KBM-7 (cell line): ENCODE results near the gene RAB34.
A peak's percentile ranks its signal among the peaks of the same experiment; 100 is the strongest.
"Not testable (repeated sequence)": the region's sequence is repeated elsewhere in the genome, so short reads cannot be mapped to it uniquely, and the experiment has no call there.

Source experiments
- DNase-seq: peaks from one replicate; pipeline ENCODE4 v3.0.0-alpha.2; 2015
- in situ Hi-C: fragments of 300-500 bp; cut with MboI; formaldehyde crosslinking; loops from 2 replicates; pipeline ENCODE4 v1.14.3; 2020; ENCODE audit warnings: low sequenced_read_pairs, low pct_unique_long_range_greater_than_20kb, mixed read lengths

Gene RAB34

GRCh38 chr17:28747051-28747691 is 29.5 kb upstream of the RAB34 start:
- in situ Hi-C loops: loop anchor here (25.0 kb wide), 1 partner anchor 365 kb away; no protein-coding TSS in a partner anchor
- DNase-seq: no peak

- no peak for DNase-seq
- in situ Hi-C loops: loop anchor here (25.0 kb wide), 1 partner anchor 366 kb away; no protein-coding TSS in a partner anchor
These were observed 29.0 kb upstream of the RAB34 start for GRCh38 chr17:28746611-28747050.

DNA sequence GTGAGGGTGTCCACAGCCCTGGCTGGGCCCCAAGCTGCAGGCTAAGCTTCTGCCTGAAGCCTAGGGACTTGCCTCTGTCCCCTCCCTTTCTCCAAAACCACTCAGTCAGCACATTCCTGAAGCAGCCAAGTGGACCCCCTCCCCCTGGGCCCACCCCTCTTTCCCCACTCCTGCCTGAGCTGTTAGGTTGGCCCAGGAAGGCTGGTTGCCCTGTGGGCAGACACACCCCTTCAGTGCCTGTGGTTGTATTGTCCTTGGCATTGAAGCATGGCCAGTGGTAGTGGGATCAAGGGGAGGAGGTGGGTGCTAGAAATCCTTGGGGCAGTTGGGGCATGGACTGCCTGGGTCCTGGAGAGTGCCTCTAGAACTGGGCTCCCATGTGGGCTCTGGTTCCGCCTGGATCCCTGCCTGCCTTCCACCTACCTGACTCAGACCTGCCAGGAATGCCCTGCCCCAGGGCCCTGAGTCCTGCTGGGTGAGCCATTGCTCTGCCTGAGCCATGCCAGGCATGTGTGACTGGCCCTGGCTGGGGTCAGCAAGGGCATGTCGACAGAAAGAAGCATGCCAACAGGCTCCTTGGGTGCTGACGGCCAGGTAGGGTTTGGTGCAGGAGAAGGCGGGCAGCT is 28.2 kb upstream of the RAB34 start:
- in situ Hi-C loops: loop anchor here (25.0 kb wide), 1 partner anchor 366 kb away; no protein-coding TSS in a partner anchor
- no peak for DNase-seq

- in situ Hi-C loops: loop anchor here (25.0 kb wide), 1 partner anchor 367 kb away; no protein-coding TSS in a partner anchor
These were observed 27.5 kb upstream of the RAB34 start for GRCh38 chr17:28744972-28745785.

GRCh38 chr17:28744104-28744971 is 26.7 kb upstream of the RAB34 start:
- in situ Hi-C loops: loop anchor here (25.0 kb wide), 1 partner anchor 368 kb away; no protein-coding TSS in a partner anchor
- peak; percentile 52 for DNase-seq

More at GRCh38 chr17:28744972-28745785, 27.5 kb upstream of the RAB34 start:
- DNase-seq: peak; percentile 58

- DNase-seq: peak; percentile 90
These were observed 25.8 kb upstream of the RAB34 start, which contains the start of gene TRAF4 for GRCh38 chr17:28743243-28744103. TSS of gene TRAF4 (plus strand) at chr17:28744011. CDS start at chr17:28744113, 102 bp downstream.

GRCh38 chr17:28741358-28742349 is 24.0 kb upstream of the RAB34 start:
- in situ Hi-C loops: loop anchor here (25.0 kb wide), 1 partner anchor 371 kb away; no protein-coding TSS in a partner anchor
- DNase-seq: peak; percentile 96

More at GRCh38 chr17:28743243-28744103, 25.8 kb upstream of the RAB34 start, which contains the start of gene TRAF4:
- in situ Hi-C loops: loop anchor here (25.0 kb wide), 1 partner anchor 369 kb away; no protein-coding TSS in a partner anchor

- in situ Hi-C loops: loop anchor here (25.0 kb wide), 1 partner anchor 372 kb away; no protein-coding TSS in a partner anchor
- no peak for DNase-seq
These were observed 23.0 kb upstream of the RAB34 start for GRCh38 chr17:28740406-28741357.

DNA sequence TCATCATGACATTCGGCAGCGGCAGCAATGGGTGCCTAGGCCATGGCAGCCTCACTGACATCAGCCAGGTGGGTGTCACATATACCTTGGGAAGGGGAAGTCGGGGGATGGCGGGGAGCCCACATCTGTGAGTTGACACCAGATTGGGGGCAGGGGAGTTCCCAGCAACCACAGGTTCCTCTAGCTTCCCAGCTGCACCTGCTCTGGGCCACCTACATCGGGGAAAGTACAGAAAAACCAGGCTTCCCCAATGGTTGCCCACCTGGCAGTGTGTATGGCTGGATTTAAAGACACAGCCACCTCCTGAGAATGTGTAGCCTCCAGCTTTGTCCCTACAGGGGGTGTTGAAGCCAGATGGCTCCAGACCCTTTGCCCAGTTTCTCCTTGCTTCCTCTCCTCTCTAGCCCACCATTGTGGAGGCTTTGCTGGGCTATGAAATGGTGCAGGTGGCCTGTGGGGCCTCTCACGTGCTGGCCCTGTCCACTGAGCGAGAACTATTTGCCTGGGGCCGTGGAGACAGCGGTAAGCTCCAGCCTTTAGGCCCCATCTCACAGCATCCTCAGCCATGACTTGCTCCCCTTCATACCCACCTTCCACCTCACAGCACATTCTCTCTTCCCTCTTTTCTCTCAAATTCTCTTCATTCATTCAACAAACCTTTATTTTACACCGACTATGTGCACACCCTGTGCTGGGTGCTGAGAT is 21.2 kb upstream of the RAB34 start:
- no peak for DNase-seq
- in situ Hi-C loops: loop anchor here (25.0 kb wide), 1 partner anchor 373 kb away; no protein-coding TSS in a partner anchor

GRCh38 chr17:28737770-28738679 is 20.4 kb upstream of the RAB34 start:
- peak; percentile 43 for DNase-seq
- in situ Hi-C loops: loop anchor here (25.0 kb wide), 1 partner anchor 374 kb away; no protein-coding TSS in a partner anchor

DNA sequence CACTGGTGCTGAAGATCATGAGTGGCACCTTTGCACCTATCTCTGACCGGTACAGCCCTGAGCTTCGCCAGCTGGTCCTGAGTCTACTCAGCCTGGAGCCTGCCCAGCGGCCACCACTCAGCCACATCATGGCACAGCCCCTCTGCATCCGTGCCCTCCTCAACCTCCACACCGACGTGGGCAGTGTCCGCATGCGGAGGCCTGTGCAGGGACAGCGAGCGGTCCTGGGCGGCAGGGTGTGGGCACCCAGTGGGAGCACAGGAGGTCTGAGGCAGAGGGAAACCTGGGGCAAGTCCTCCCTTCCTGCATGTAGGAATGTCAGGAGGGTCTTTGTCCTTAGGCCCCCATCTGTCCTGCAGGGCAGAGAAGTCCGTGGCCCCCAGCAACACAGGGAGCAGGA is 19.6 kb upstream of the RAB34 start:
- in situ Hi-C loops: loop anchor here (25.0 kb wide), 1 partner anchor 375 kb away; no protein-coding TSS in a partner anchor
- no peak for DNase-seq

GRCh38 chr17:28735913-28736769 is 18.5 kb upstream of the RAB34 start:
- in situ Hi-C loops: loop anchor here (25.0 kb wide), 1 partner anchor 376 kb away; no protein-coding TSS in a partner anchor

More at GRCh38 chr17:28735913-28736769, 18.5 kb upstream of the RAB34 start:
- DNase-seq: not testable (repeated sequence)
